OCI-LY7 (cell line): Measurements from ENCODE around the gene ACSS2. TPM values are rescaled to one million over a fixed set of nuclear protein-coding genes. Genes with fewer than 3 reads are reported as not detected.

ENCODE experiments used
- BruUV-seq: library from RNA; stranded (reverse); fragments of 400-500 nt; replicated peaks from 2 replicates; lab custom pipeline; 2021; lab: Mats Ljungman, UMichigan
- CTCF ChIA-PET: fragments of 300-600 bp; sonication (Branson Sonifier 250); formaldehyde crosslinking; loops from one replicate; lab custom pipeline; 2022; ENCODE audit warnings: antibody characterized with exemption; ENCODE audit not compliant: unreplicated experiment; lab: Charles Lee
- POLR2A ChIA-PET: fragments of 300-600 bp; sonication (Branson Sonifier 250); formaldehyde crosslinking; loops from one replicate; lab custom pipeline; 2022; ENCODE audit warnings: antibody characterized with exemption; lab: Charles Lee
- DNase-seq: peaks from one replicate; pipeline ENCODE4 v3.0.0-alpha.2; 2015; ENCODE audit warnings: low spot score
- H2AFZ ChIP-seq: fragments of 200-600 bp; sonication (generic), shearing (Covaris generic); 2 replicates; pipeline ENCODE4 v1.6.1; 2014; ENCODE audit warnings: mild to moderate bottlenecking, antibody characterized with exemption, low read length, moderate library complexity
- H3K27ac ChIP-seq: fragments of 200-600 bp; sonication (generic); 2 replicates; pipeline ENCODE4 v1.5.1; 2014; ENCODE audit warnings: mixed run types, low read depth, mild to moderate bottlenecking, moderate library complexity, low read length, inconsistent platforms; ENCODE audit not compliant: poor library complexity, severe bottlenecking
- H3K36me3 ChIP-seq: fragments of 200-600 bp; sonication (generic); 2 replicates; pipeline ENCODE4 v1.6.1; 2014; ENCODE audit warnings: mild to moderate bottlenecking, antibody characterized with exemption, low read length, moderate library complexity, mixed read lengths; ENCODE audit not compliant: insufficient read depth
- H3K4me1 ChIP-seq: fragments of 200-600 bp; sonication (generic); 2 replicates; pipeline ENCODE4 v1.5.1; 2014; ENCODE audit warnings: mild to moderate bottlenecking, low read length; ENCODE audit not compliant: insufficient read depth, poor library complexity, severe bottlenecking
- H3K4me2 ChIP-seq: fragments of 200-600 bp; sonication (generic); 2 replicates; pipeline ENCODE4 v1.6.1; 2014; ENCODE audit warnings: mild to moderate bottlenecking, low read length
- H3K4me3 ChIP-seq: fragments of 200-600 bp; sonication (generic); 2 replicates; pipeline ENCODE4 v1.5.1; 2014; ENCODE audit warnings: mild to moderate bottlenecking, low read depth, low read length; ENCODE audit not compliant: poor library complexity, severe bottlenecking
- H3K79me2 ChIP-seq: fragments of 200-600 bp; sonication (generic); 2 replicates; pipeline ENCODE4 v1.6.1; 2016; ENCODE audit warnings: low read depth, mild to moderate bottlenecking, low read length, moderate library complexity, mixed read lengths; ENCODE audit not compliant: insufficient read depth
- H3K9me2 ChIP-seq: fragments of 200-600 bp; sonication (generic); 2 replicates; pipeline ENCODE4 v1.6.1; 2016; ENCODE audit warnings: mild to moderate bottlenecking, low read length, mixed read lengths; ENCODE audit not compliant: insufficient read depth
- H3K9me3 ChIP-seq: fragments of 200-600 bp; sonication (generic); 2 replicates; pipeline ENCODE4 v1.6.1; 2014; ENCODE audit warnings: mild to moderate bottlenecking, mixed run types, low read length, mixed read lengths
- H4K20me1 ChIP-seq: fragments of 200-600 bp; sonication (generic); 2 replicates; pipeline ENCODE4 v1.6.1; 2014; ENCODE audit warnings: mild to moderate bottlenecking, antibody characterized with exemption, low read length, moderate library complexity, mixed read lengths; ENCODE audit not compliant: insufficient read depth
- CTCF ChIP-seq: fragments of 200-600 bp; sonication (generic); conservative IDR thresholded peaks from 2 replicates; pipeline ENCODE4 v1.5.1; 2014; ENCODE audit warnings: mild to moderate bottlenecking, antibody characterized with exemption, low read length, moderate library complexity, mixed read lengths
- EZH2phosphoT487 ChIP-seq: fragments of 200-600 bp; sonication (generic); IDR thresholded peaks from 2 replicates; pipeline ENCODE4 v1.6.1; 2018; ENCODE audit warnings: low read depth, borderline replicate concordance, mild to moderate bottlenecking, mixed run types, antibody characterized with exemption, low read length, moderate library complexity, mixed read lengths
- intact Hi-C: fragments of 100-400 bp; cut with micrococcal nuclease; formaldehyde crosslinking; loops from one replicate; pipeline ENCODE4 v1.10.0; 2022; ENCODE audit not compliant: unreplicated experiment
- total RNA-seq, 2 experiments: library from RNA; depleted of rRNA in 1 of 2; stranded (reverse); fragments of >200 nt in 1 of 2; shearing (Covaris generic) in 1 of 2; gene quantifications; 2 replicates each; pipeline ENCODE4 v1.2.3, GENCODE V29; 2014 to 2022

ACSS2 gene
- total RNA-seq, 2 experiments from 2014 or later = 18.2 to 21.4 TPM

- Histone ChIP-seq H3K4me1 (peaks cover 19% of the 10 kb centered on the region), H3K27ac (no peak overlapping the region), H3K79me2 (no peaks in the 10 kb centered on the region), H3K9me2 (no peaks in the 10 kb centered on the region), H4K20me1 (no peaks in the 10 kb centered on the region), H3K4me2 (no peak overlapping the region), H3K9me3 (no peaks in the 10 kb centered on the region), H2AFZ (no peak overlapping the region), H3K36me3 (no peaks in the 10 kb centered on the region), H3K4me3 (no peak overlapping the region)
- intact Hi-C loops = no loop called here
- TF ChIP-seq EZH2phosphoT487 = no peak
- no peak for TF ChIP-seq CTCF
- DNase-seq = no peak
- POLR2A ChIA-PET = no interaction called here
- CTCF ChIA-PET = no interaction called here
- no TSS peak for BruUV-seq
These were observed 5.3 kb downstream of the ACSS2 start for GRCh38 chr20:34881689-34882088.

- H2AFZ ChIP-seq = no peak overlapping the region
- H3K9me2 ChIP-seq = no peaks in the 10 kb centered on the region
- no peak overlapping the region for H3K27ac ChIP-seq
- ChIA-PET POLR2A (interaction anchor here (0.5 to 0.9 kb wide), 3 partner anchors 20 to 24 kb away, joined by 3 to 4 read pairs (median 3); no protein-coding TSS in a partner anchor), CTCF (interaction anchor here (0.7 kb wide), 1 partner anchor 69 kb away, joined by 4 read pairs; no protein-coding TSS in a partner anchor)
- no peak overlapping the region for H3K4me2 ChIP-seq
- intact Hi-C loops = no loop called here
- H3K36me3 ChIP-seq = no peaks in the 10 kb centered on the region; the same call in 1 of the 2 replicates
- no peak overlapping the region for H3K4me3 ChIP-seq
- H3K79me2 ChIP-seq = no peaks in the 10 kb centered on the region
- no peaks in the 10 kb centered on the region for H4K20me1 ChIP-seq
- no peak for TF ChIP-seq CTCF
- no peak for TF ChIP-seq EZH2phosphoT487
- H3K4me1 ChIP-seq = peaks cover 22% of the 10 kb centered on the region
- no TSS peak for BruUV-seq
- DNase-seq = no peak
- no peaks in the 10 kb centered on the region for H3K9me3 ChIP-seq
These were observed 6.8 kb downstream of the ACSS2 start for GRCh38 chr20:34883087-34883688.

DNA sequence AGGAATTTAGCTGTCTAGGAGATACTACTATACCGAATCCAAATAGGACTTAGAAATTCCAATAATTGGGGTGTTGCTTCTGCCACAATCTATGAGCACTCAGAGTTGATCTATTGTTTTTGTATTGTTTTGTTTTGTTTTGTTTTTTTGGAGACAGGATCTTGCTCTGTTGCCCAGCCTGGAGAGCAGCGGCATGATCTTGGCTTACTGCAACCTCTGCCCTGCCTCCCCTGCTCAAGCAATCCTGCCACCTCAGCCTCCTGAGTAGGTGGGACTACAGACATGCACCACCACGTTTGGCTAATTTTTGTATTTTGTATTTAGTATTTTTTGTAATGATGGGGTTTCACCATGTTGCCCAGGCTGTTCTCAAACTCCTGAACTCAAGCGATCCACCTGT, 7.4 kb downstream of the ACSS2 start:
- BruUV-seq = no TSS peak
- Histone ChIP-seq H2AFZ (no peak overlapping the region), H3K9me3 (no peaks in the 10 kb centered on the region), H4K20me1 (no peaks in the 10 kb centered on the region), H3K4me2 (no peak overlapping the region), H3K4me1 (peaks cover 28% of the 10 kb centered on the region), H3K36me3 (no peaks in the 10 kb centered on the region; the same call in 1 of the 2 replicates), H3K4me3 (no peak overlapping the region), H3K9me2 (no peaks in the 10 kb centered on the region), H3K27ac (no peak overlapping the region), H3K79me2 (no peaks in the 10 kb centered on the region)
- TF ChIP-seq EZH2phosphoT487 (no peak), CTCF (no peak)
- POLR2A ChIA-PET = interaction anchor here (1.6 kb wide), 1 partner anchor 72 kb away, joined by 3 read pairs; the partner anchor contains the start of genes GSS and MYH7B
- CTCF ChIA-PET = interaction anchor here (0.7 kb wide), 1 partner anchor 68 kb away, joined by 4 read pairs; no protein-coding TSS in a partner anchor
- no peak for DNase-seq
- intact Hi-C loops = no loop called here
